DND-41 (cell line): ENCODE measurements around the gene P3H4.

Source experiments
- CTCF ChIP-seq: IDR thresholded peaks from 2 replicates; pipeline ENCODE4 v1.5.1; 2012; ENCODE audit warnings: borderline replicate concordance, low read length, moderate library complexity, mild to moderate bottlenecking; ENCODE audit not compliant: poor library complexity, severe bottlenecking; ENCODE audit errors: extremely low read depth
- EZH2 ChIP-seq: IDR thresholded peaks from 3 replicates; pipeline ENCODE4 v1.6.1; 2012; ENCODE audit warnings: borderline replicate concordance, low read depth, mild to moderate bottlenecking, moderate library complexity, low read length, inconsistent platforms; ENCODE audit not compliant: severe bottlenecking

GRCh38 chr17:41784207-41784744, 27.5 kb downstream of the P3H4 start:
- TF ChIP-seq CTCF (no peak), EZH2 (no peak)
